Nephron progenitor cell (in vitro differentiated cells): ENCODE results near the gene REM2.
A peak's percentile ranks its signal among the peaks of the same experiment; 100 is the strongest.

Experiments
- DNase-seq: peaks from one replicate; pipeline ENCODE4 v3.0.0; 2021
- H3K27ac Mint-ChIP-seq: 2 replicates; pipeline ENCODE4 v1.8.0; 2021; ENCODE audit warnings: mild to moderate bottlenecking, moderate library complexity, mixed read lengths
- H3K27me3 Mint-ChIP-seq: 2 replicates; pipeline ENCODE4 v1.8.0; 2021; ENCODE audit warnings: mild to moderate bottlenecking, low read depth, mixed read lengths; ENCODE audit not compliant: poor library complexity
- H3K36me3 Mint-ChIP-seq: 2 replicates; pipeline ENCODE4 v1.8.0; 2021; ENCODE audit warnings: low read depth, mixed read lengths
- H3K4me1 Mint-ChIP-seq: 2 replicates; pipeline ENCODE4 v1.8.0; 2021; ENCODE audit warnings: mixed read lengths
- H3K4me3 Mint-ChIP-seq: 2 replicates; pipeline ENCODE4 v1.8.0; 2021; ENCODE audit warnings: mild to moderate bottlenecking, moderate library complexity, mixed read lengths
- H3K9me3 Mint-ChIP-seq: 2 replicates; pipeline ENCODE4 v1.8.0; 2021; ENCODE audit warnings: mild to moderate bottlenecking, moderate library complexity, mixed read lengths
- CTCF ChIP-seq: fragments of 200-600 bp; sonication (generic); IDR thresholded peaks from 2 replicates; pipeline ENCODE4 v1.5.0; 2021; ENCODE audit warnings: antibody characterized with exemption

REM2 gene

GRCh38 chr14:22888662-22889061, 5.6 kb downstream of the REM2 start:
- no peak for DNase-seq
- TF ChIP-seq CTCF: no peak
- Mint-ChIP-seq H3K4me3 (no peak overlapping the region), H3K4me1 (peaks cover 64% of the 10 kb centered on the region), H3K36me3 (peaks cover 4% of the 10 kb centered on the region), H3K9me3 (no peaks in the 10 kb centered on the region), H3K27me3 (peaks cover 4% of the 10 kb centered on the region), H3K27ac (no peak overlapping the region)

GRCh38 chr14:22890416-22890815, 7.4 kb downstream of the REM2 start:
- Mint-ChIP-seq H3K27me3 (peaks cover 4% of the 10 kb centered on the region), H3K36me3 (peaks cover 4% of the 10 kb centered on the region), H3K27ac (peak overlapping the region; percentile 12), H3K9me3 (no peaks in the 10 kb centered on the region), H3K4me1 (peaks cover 46% of the 10 kb centered on the region), H3K4me3 (no peak overlapping the region)
- DNase-seq: no peak
- no peak for TF ChIP-seq CTCF

- H3K27ac Mint-ChIP-seq: peak overlapping the region; percentile 66
- TF ChIP-seq CTCF: no peak
- no peaks in the 10 kb centered on the region for H3K9me3 Mint-ChIP-seq
- peaks cover 29% of the 10 kb centered on the region for H3K4me1 Mint-ChIP-seq
- H3K36me3 Mint-ChIP-seq: peaks cover 4% of the 10 kb centered on the region
- no peak for DNase-seq
- no peak overlapping the region for H3K4me3 Mint-ChIP-seq
- no peaks in the 10 kb centered on the region for H3K27me3 Mint-ChIP-seq
These were observed 9.5 kb downstream of the REM2 start for GRCh38 chr14:22892488-22892887.

- Mint-ChIP-seq H3K36me3 (peaks cover 12% of the 10 kb centered on the region), H3K9me3 (no peaks in the 10 kb centered on the region), H3K4me3 (no peak overlapping the region), H3K27ac (no peak overlapping the region), H3K4me1 (peaks cover 20% of the 10 kb centered on the region), H3K27me3 (no peaks in the 10 kb centered on the region)
- no peak for DNase-seq
- no peak for TF ChIP-seq CTCF
These were observed 10.7 kb downstream of the REM2 start for GRCh38 chr14:22893706-22894105.

- Mint-ChIP-seq H3K36me3 (peaks cover 16% of the 10 kb centered on the region), H3K4me1 (peaks cover 15% of the 10 kb centered on the region), H3K9me3 (no peaks in the 10 kb centered on the region), H3K27ac (no peak overlapping the region), H3K4me3 (no peak overlapping the region), H3K27me3 (peaks cover 4% of the 10 kb centered on the region)
- TF ChIP-seq CTCF: no peak
- DNase-seq: no peak
These were observed 12.4 kb downstream of the REM2 start for GRCh38 chr14:22895402-22895801.

GRCh38 chr14:22896356-22896755, 13.3 kb downstream of the REM2 start:
- Mint-ChIP-seq H3K27me3 (peaks cover 4% of the 10 kb centered on the region), H3K4me1 (peaks cover 15% of the 10 kb centered on the region), H3K9me3 (no peaks in the 10 kb centered on the region), H3K4me3 (no peak overlapping the region), H3K27ac (no peak overlapping the region), H3K36me3 (peaks cover 23% of the 10 kb centered on the region)
- no peak for DNase-seq
- no peak for TF ChIP-seq CTCF
